ENCODE results near the gene SETX.

- TF ChIP-seq GATA2 (IDR thresholded peaks at IDR 0.05; ENCODE audit: low read depth, low read length) = no peak
- no peak for TF ChIP-seq GATA3 (IDR thresholded peaks at IDR 0.05; ENCODE audit: low read depth, low read length)
Observed at GRCh38 chr9:132309056-132309455, 45.7 kb downstream of the SETX start.
